ENCODE data around the gene SORBS1. TPM values are rescaled to one million over a fixed set of nuclear protein-coding genes. Genes with fewer than 3 reads are reported as not detected.

Gene SORBS1
- total and polyA plus RNA-seq, 2 of the 13 experiments (the other 11 are each of a cell fraction or from before 2014, with no cell fraction given), result 16.8 to 39.8 TPM

DNA sequence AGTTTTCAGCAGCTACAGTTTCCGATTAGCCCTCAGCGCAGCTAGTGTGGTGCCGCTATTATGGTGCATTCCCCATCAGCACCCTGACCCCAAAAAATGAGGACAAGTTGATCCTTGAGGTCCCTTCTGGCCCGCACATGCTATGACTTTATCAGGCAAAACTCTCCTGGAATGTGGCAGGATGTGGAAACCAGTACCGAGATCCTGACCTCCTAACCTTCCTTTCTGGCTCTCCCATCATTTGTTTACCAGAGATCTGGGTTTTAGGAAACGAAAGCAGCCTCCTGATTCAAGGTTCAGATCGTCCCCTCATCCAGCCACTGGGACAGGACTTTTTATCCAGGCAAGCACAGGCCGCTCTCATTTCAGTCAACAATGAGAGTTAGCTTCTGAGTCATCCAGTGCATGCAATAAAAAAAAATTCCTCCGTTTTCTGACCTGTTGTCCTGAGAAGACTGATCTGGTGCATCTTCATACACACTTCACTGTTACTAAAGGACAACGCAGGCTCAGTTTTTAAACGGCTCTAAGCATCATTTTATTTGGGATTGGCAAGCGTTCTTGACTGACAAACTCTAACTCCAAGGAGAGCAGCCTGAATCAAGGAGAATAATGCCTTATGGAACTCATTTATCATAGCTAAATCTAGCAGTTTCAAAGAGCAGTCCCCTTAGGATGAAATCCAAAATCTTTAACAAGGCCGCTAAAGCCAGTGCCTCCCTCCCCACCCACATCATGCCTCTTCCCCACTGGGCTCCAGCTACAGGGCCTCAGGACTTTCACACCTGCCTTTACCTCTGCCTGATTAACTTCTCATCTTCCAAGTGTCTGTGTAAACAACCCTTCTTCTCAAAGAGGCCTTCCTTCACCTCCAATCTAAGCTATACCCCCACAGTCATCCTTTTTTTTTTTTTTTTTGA, 287.5 kb downstream of the SORBS1 start (continued):
- TF ChIP-seq ZNF468 (CRISPR knock-in tag; IDR thresholded peaks at IDR 0.05) (0 out of 2 replicates have a peak, but pooled peaks have one; percentile 55), ZNF329 (CRISPR knock-in tag; IDR thresholded peaks at IDR 0.05; ENCODE audit: low read depth) (no peak), JUNB (CRISPR knock-in tag; IDR thresholded peaks at IDR 0.05; ENCODE audit: borderline replicate concordance) (peak; percentile 76; the same call in 1 of the 2 replicates), NR2F1 (CRISPR knock-in tag; IDR thresholded peaks at IDR 0.05) (peak; percentile 91 to 94), SAFB2 (CRISPR knock-in tag; IDR thresholded peaks at IDR 0.05; ENCODE audit: borderline replicate concordance, low read depth) (no peak), TBL1XR1 (IDR thresholded peaks at IDR 0.05; ENCODE audit: borderline replicate concordance, low read length, partially characterized antibody) (no peak), ZNF790 (CRISPR knock-in tag; IDR thresholded peaks at IDR 0.05; ENCODE audit: borderline replicate concordance) (no peak), SUZ12 (IDR thresholded peaks at IDR 0.05; ENCODE audit: low read depth, low read length) (no peak), ZNF75D (CRISPR knock-in tag; IDR thresholded peaks at IDR 0.05; ENCODE audit: borderline replicate concordance) (no peak), PAX8 (CRISPR knock-in tag; IDR thresholded peaks at IDR 0.05; ENCODE audit: borderline replicate concordance) (no peak)
- TF ChIP-seq, protein P1, sequence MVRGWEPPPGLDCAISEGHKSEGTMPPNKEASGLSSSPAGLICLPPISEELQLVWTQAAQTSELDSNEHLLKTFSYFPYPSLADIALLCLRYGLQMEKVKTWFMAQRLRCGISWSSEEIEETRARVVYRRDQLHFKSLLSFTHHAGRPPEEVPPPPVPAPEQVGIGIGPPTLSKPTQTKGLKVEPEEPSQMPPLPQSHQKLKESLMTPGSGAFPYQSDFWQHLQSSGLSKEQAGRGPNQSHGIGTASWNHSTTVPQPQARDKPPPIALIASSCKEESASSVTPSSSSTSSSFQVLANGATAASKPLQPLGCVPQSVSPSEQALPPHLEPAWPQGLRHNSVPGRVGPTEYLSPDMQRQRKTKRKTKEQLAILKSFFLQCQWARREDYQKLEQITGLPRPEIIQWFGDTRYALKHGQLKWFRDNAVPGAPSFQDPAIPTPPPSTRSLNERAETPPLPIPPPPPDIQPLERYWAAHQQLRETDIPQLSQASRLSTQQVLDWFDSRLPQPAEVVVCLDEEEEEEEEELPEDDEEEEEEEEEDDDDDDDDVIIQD (CRISPR knock-in tag; IDR thresholded peaks at IDR 0.05; ENCODE audit: low read depth), result peak; percentile 93
- TF ChIP-seq, protein P2, sequence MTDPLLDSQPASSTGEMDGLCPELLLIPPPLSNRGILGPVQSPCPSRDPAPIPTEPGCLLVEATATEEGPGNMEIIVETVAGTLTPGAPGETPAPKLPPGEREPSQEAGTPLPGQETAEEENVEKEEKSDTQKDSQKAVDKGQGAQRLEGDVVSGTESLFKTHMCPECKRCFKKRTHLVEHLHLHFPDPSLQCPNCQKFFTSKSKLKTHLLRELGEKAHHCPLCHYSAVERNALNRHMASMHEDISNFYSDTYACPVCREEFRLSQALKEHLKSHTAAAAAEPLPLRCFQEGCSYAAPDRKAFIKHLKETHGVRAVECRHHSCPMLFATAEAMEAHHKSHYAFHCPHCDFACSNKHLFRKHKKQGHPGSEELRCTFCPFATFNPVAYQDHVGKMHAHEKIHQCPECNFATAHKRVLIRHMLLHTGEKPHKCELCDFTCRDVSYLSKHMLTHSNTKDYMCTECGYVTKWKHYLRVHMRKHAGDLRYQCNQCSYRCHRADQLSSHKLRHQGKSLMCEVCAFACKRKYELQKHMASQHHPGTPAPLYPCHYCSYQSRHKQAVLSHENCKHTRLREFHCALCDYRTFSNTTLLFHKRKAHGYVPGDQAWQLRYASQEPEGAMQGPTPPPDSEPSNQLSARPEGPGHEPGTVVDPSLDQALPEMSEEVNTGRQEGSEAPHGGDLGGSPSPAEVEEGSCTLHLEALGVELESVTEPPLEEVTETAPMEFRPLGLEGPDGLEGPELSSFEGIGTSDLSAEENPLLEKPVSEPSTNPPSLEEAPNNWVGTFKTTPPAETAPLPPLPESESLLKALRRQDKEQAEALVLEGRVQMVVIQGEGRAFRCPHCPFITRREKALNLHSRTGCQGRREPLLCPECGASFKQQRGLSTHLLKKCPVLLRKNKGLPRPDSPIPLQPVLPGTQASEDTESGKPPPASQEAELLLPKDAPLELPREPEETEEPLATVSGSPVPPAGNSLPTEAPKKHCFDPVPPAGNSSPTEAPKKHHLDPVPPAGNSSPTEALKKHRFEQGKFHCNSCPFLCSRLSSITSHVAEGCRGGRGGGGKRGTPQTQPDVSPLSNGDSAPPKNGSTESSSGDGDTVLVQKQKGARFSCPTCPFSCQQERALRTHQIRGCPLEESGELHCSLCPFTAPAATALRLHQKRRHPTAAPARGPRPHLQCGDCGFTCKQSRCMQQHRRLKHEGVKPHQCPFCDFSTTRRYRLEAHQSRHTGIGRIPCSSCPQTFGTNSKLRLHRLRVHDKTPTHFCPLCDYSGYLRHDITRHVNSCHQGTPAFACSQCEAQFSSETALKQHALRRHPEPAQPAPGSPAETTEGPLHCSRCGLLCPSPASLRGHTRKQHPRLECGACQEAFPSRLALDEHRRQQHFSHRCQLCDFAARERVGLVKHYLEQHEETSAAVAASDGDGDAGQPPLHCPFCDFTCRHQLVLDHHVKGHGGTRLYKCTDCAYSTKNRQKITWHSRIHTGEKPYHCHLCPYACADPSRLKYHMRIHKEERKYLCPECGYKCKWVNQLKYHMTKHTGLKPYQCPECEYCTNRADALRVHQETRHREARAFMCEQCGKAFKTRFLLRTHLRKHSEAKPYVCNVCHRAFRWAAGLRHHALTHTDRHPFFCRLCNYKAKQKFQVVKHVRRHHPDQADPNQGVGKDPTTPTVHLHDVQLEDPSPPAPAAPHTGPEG (CRISPR knock-in tag; IDR thresholded peaks at IDR 0.05), result no peak
- TF ChIP-seq, protein P3, sequence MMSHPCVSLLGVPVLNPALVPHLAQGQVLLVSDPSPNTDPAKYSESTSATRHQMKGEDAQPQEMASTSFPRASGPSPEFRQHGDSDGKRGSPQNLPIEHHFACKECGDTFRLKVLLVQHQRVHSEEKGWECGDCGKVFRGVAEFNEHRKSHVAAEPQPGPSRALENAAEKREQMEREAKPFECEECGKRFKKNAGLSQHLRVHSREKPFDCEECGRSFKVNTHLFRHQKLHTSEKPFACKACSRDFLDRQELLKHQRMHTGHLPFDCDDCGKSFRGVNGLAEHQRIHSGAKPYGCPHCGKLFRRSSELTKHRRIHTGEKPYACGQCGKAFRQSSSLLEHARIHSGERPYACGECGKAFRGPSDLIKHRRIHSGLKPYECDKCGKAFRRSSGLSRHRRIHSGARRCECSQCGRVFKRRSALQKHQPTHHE (CRISPR knock-in tag; IDR thresholded peaks at IDR 0.05; ENCODE audit: borderline replicate concordance), result no peak; the same call in 1 of the 2 replicates
- TF ChIP-seq, protein P4, sequence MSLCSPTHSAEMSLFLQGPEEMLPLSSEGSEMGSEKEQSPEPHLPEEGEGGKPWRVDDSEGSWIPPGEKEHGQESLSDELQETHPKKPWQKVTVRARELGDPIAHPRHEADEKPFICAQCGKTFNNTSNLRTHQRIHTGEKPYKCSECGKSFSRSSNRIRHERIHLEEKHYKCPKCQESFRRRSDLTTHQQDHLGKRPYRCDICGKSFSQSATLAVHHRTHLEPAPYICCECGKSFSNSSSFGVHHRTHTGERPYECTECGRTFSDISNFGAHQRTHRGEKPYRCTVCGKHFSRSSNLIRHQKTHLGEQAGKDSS (CRISPR knock-in tag; IDR thresholded peaks at IDR 0.05; ENCODE audit: borderline replicate concordance, low read depth), result no peak
- TF ChIP-seq, protein P5, sequence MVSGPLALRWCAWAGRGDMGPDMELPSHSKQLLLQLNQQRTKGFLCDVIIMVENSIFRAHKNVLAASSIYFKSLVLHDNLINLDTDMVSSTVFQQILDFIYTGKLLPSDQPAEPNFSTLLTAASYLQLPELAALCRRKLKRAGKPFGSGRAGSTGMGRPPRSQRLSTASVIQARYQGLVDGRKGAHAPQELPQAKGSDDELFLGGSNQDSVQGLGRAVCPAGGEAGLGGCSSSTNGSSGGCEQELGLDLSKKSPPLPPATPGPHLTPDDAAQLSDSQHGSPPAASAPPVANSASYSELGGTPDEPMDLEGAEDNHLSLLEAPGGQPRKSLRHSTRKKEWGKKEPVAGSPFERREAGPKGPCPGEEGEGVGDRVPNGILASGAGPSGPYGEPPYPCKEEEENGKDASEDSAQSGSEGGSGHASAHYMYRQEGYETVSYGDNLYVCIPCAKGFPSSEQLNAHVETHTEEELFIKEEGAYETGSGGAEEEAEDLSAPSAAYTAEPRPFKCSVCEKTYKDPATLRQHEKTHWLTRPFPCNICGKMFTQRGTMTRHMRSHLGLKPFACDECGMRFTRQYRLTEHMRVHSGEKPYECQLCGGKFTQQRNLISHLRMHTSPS (CRISPR knock-in tag; IDR thresholded peaks at IDR 0.05; ENCODE audit: low read depth), result 0 out of 2 replicates have a peak, but pooled peaks have one; percentile 26
